Liver (tissue), 9 donors: Measurements from ENCODE around the gene DNAH17. TPM values are rescaled to one million over a fixed set of nuclear protein-coding genes. Genes with fewer than 3 reads are reported as not detected.

Source experiments
- DNase-seq: peaks from one replicate; pipeline ENCODE4 v3.0.0-alpha.2; 2017; ENCODE audit warnings: low spot score
- H3K27ac ChIP-seq, 2 donors: one replicate each; pipeline ENCODE4 v1.7.0; 2013; ENCODE audit warnings: inconsistent platforms in 2 of 2, low read length in 2 of 2, control low read depth in 1 of 2, low read depth in 1 of 2, mild to moderate bottlenecking in 1 of 2
- H3K27me3 ChIP-seq, 4 donors: one replicate each; pipeline versions ENCODE4 v1.6.1 to v1.7.0; 2013; ENCODE audit warnings: low read length in 3 of 4, inconsistent platforms in 1 of 4, mild to moderate bottlenecking in 1 of 4, moderate library complexity in 1 of 4; ENCODE audit not compliant: control insufficient read depth in 4 of 4, insufficient read depth in 4 of 4
- H3K36me3 ChIP-seq, 4 donors: one replicate each; pipeline versions ENCODE4 v1.6.1 to v1.7.0; 2013; ENCODE audit warnings: low read length in 3 of 4, mild to moderate bottlenecking in 3 of 4, low read depth in 1 of 4, moderate library complexity in 1 of 4; ENCODE audit not compliant: control insufficient read depth in 4 of 4, insufficient read depth in 3 of 4
- H3K4me1 ChIP-seq, 4 donors: one replicate each; pipeline versions ENCODE4 v1.6.1 to v1.7.0; 2013; ENCODE audit warnings: low read length in 3 of 4, mild to moderate bottlenecking in 3 of 4, moderate library complexity in 1 of 4; ENCODE audit not compliant: control insufficient read depth in 4 of 4, insufficient read depth in 4 of 4
- H3K4me3 ChIP-seq, 3 donors: one replicate each; pipeline versions ENCODE4 v1.6.1 to v1.7.0; 2013; ENCODE audit warnings: low read length in 3 of 3, control low read depth in 1 of 3, low read depth in 1 of 3, mild to moderate bottlenecking in 1 of 3
- H3K9ac ChIP-seq, 2 donors: one replicate each; pipeline ENCODE4 v1.7.0; 2013; ENCODE audit warnings: low read length in 2 of 2, mild to moderate bottlenecking in 2 of 2, moderate library complexity in 2 of 2, control low read depth in 1 of 2, low read depth in 1 of 2
- H3K9me3 ChIP-seq, 4 donors: one replicate each; pipeline versions ENCODE4 v1.6.1 to v1.7.0; 2013; ENCODE audit warnings: low read length in 3 of 4; ENCODE audit not compliant: control insufficient read depth in 4 of 4
- EGR1 ChIP-seq, 2 donors: IDR thresholded peaks; 2 replicates each; pipeline ENCODE4 v1.6.1; 2016 to 2018; ENCODE audit warnings: antibody characterized with exemption in 2 of 2, low read depth in 2 of 2
- FOXA2 ChIP-seq: IDR thresholded peaks from 2 replicates; pipeline ENCODE4 v1.6.1; 2016; ENCODE audit warnings: antibody characterized with exemption
- GABPA ChIP-seq, 2 donors: IDR thresholded peaks in 1 of 2; conservative IDR thresholded peaks in 1 of 2; 2 replicates each; pipeline ENCODE4 v1.6.1; 2016; ENCODE audit warnings: antibody characterized with exemption in 2 of 2, mild to moderate bottlenecking in 1 of 2, moderate library complexity in 1 of 2
- HNF4A ChIP-seq, 2 donors: conservative IDR thresholded peaks; 2 replicates each; pipeline ENCODE4 v1.6.1; 2016; ENCODE audit warnings: antibody characterized with exemption in 2 of 2, mild to moderate bottlenecking in 2 of 2
- HNF4G ChIP-seq: IDR thresholded peaks from 2 replicates; pipeline ENCODE4 v1.6.1; 2016; ENCODE audit warnings: antibody characterized with exemption
- JUND ChIP-seq, 2 donors: IDR thresholded peaks; 2 replicates each; pipeline ENCODE4 v1.6.1; 2016; ENCODE audit warnings: antibody characterized with exemption in 2 of 2
- RAD21 ChIP-seq, 2 donors: IDR thresholded peaks; 2 replicates each; pipeline ENCODE4 v1.6.1; 2016; ENCODE audit warnings: antibody characterized with exemption in 2 of 2, mild to moderate bottlenecking in 2 of 2
- RXRA ChIP-seq, 2 donors: IDR thresholded peaks; 2 replicates each; pipeline ENCODE4 v1.6.1; 2017 to 2018; ENCODE audit warnings: antibody characterized with exemption in 2 of 2, mild to moderate bottlenecking in 1 of 2
- YY1 ChIP-seq: IDR thresholded peaks from 2 replicates; pipeline ENCODE4 v1.6.1; 2016; ENCODE audit warnings: antibody characterized with exemption, mild to moderate bottlenecking
- WGBS: extraction: QIAGEN DNeasy Blood & Tissue Kit; methylation state at CpG from one replicate; pipeline ENCODE4 v1.1.7; 2013; 5-methylcytosine and 5-hydroxymethylcytosine counted together
- polyA plus RNA-seq, 2 donors: library from polyadenylated mRNA; stranded (reverse) in 1 of 2; unstranded in 1 of 2; fragments of 200-250 nt in 1 of 2; fragments of >200 nt in 1 of 2; fragmentation: Nextera tagmentation in 1 of 2; extraction: Ambion mirVana in 1 of 2; gene quantifications; one replicate each; pipeline versions ENCODE4 v1.2.1 to v1.2.3, GENCODE V29; 2013 to 2015
- total RNA-seq, 2 donors: library from RNA; depleted of rRNA; stranded (reverse); fragments of >200 nt; gene quantifications; one replicate each; pipeline ENCODE4 v1.2.3, GENCODE V29; 2014
- TF ChIP-seq, protein P1 (sequence below): IDR thresholded peaks from 2 replicates; pipeline ENCODE4 v1.6.1; 2016; ENCODE audit warnings: antibody characterized with exemption, mild to moderate bottlenecking
- TF ChIP-seq, protein P2 (sequence below): IDR thresholded peaks from 2 replicates; pipeline ENCODE4 v1.6.1; 2016; ENCODE audit warnings: antibody characterized with exemption
- TF ChIP-seq, protein P3 (sequence below): IDR thresholded peaks from 2 replicates; pipeline ENCODE4 v1.6.1; 2016; ENCODE audit warnings: antibody characterized with exemption
- TF ChIP-seq, protein P4 (sequence below): IDR thresholded peaks from 2 replicates; pipeline ENCODE4 v1.6.1; 2016; ENCODE audit warnings: antibody characterized with exemption
- TF ChIP-seq, protein P5 (sequence below): fragments of 150-350 bp; IDR thresholded peaks from 2 replicates; pipeline ENCODE4 v1.5.1; 2017; ENCODE audit warnings: improper control_type of control experiment, low read depth, low read length; ENCODE audit not compliant: missing input control
- donor health status: healthy.
- donor health status: healthy.
- donor health status: healthy.
- donor health status: healthy.
- donor health status: healthy.

The DNAH17 gene
- total and polyA plus RNA-seq, 4 donors: 0.09 to 0.79 TPM; not detected in 2

DNA sequence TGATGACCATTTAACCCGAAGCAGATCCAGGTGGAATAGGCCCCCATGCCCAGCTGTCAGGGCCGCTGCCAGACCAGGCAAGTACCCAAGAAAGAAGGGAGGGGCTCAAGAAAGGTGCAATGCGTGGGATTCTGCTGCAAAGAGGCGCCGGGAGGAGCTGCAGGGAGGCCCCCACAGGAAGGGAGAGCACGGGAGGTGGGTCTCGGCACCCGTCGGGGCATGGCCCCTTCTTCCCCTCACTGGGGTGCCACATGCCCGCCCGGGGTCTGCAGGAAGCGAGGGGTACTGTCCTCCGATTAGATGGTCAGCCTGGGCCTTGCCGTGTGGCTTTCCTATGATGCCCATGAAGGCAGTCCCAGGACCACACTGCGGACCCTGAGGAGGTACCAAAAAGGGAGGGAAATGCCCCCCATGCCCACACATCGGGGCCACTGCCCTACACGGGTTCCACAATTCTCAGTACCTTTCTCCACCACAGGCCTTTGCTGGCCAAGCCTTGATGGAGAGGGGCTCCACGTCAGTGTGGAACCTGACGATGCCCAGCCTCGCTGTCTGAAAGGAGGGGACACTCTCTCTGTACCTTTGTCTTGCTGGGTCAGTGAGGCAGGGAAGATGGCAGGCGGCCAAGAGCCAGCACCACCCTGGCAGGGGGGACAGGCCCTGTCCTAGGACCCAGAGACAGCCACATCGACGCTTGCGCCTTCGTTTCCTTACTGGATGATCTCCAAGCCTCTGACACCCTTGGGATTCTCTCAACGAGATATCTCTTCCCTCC lies 45.5 kb upstream of the DNAH17 start:
- Histone ChIP-seq H3K9ac (no peak overlapping the region), H3K4me3 (no peak overlapping the region), H3K9me3 (no peaks in the 10 kb centered on the region), H3K4me1 (no peaks in the 10 kb centered on the region), H3K27me3 (no peaks in the 10 kb centered on the region), H3K27ac (no peak overlapping the region), H3K36me3 (no peaks in the 10 kb centered on the region)
- WGBS: 91% methylated on average over 26 of the region's 26 CpGs
- TF ChIP-seq RAD21 (IDR thresholded peaks at IDR 0.05) (no peak), FOXA2 (no peak), JUND (IDR thresholded peaks at IDR 0.05) (no peak), HNF4G (no peak), RXRA (IDR thresholded peaks at IDR 0.05) (no peak), HNF4A (conservative IDR thresholded peaks at IDR 0.05) (no peak), GABPA (IDR thresholded peaks at IDR 0.05 in 1 of 2, conservative IDR thresholded peaks at IDR 0.05 in 1 of 2) (no peak), EGR1 (IDR thresholded peaks at IDR 0.05; ENCODE audit: low read depth in 2 of 2) (no peak), YY1 (no peak)
- TF ChIP-seq, protein P1, sequence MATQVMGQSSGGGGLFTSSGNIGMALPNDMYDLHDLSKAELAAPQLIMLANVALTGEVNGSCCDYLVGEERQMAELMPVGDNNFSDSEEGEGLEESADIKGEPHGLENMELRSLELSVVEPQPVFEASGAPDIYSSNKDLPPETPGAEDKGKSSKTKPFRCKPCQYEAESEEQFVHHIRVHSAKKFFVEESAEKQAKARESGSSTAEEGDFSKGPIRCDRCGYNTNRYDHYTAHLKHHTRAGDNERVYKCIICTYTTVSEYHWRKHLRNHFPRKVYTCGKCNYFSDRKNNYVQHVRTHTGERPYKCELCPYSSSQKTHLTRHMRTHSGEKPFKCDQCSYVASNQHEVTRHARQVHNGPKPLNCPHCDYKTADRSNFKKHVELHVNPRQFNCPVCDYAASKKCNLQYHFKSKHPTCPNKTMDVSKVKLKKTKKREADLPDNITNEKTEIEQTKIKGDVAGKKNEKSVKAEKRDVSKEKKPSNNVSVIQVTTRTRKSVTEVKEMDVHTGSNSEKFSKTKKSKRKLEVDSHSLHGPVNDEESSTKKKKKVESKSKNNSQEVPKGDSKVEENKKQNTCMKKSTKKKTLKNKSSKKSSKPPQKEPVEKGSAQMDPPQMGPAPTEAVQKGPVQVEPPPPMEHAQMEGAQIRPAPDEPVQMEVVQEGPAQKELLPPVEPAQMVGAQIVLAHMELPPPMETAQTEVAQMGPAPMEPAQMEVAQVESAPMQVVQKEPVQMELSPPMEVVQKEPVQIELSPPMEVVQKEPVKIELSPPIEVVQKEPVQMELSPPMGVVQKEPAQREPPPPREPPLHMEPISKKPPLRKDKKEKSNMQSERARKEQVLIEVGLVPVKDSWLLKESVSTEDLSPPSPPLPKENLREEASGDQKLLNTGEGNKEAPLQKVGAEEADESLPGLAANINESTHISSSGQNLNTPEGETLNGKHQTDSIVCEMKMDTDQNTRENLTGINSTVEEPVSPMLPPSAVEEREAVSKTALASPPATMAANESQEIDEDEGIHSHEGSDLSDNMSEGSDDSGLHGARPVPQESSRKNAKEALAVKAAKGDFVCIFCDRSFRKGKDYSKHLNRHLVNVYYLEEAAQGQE: no peak
- TF ChIP-seq, protein P2, sequence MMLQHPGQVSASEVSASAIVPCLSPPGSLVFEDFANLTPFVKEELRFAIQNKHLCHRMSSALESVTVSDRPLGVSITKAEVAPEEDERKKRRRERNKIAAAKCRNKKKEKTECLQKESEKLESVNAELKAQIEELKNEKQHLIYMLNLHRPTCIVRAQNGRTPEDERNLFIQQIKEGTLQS: no peak
- TF ChIP-seq, protein P3, sequence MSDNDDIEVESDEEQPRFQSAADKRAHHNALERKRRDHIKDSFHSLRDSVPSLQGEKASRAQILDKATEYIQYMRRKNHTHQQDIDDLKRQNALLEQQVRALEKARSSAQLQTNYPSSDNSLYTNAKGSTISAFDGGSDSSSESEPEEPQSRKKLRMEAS: no peak
- TF ChIP-seq, protein P4, sequence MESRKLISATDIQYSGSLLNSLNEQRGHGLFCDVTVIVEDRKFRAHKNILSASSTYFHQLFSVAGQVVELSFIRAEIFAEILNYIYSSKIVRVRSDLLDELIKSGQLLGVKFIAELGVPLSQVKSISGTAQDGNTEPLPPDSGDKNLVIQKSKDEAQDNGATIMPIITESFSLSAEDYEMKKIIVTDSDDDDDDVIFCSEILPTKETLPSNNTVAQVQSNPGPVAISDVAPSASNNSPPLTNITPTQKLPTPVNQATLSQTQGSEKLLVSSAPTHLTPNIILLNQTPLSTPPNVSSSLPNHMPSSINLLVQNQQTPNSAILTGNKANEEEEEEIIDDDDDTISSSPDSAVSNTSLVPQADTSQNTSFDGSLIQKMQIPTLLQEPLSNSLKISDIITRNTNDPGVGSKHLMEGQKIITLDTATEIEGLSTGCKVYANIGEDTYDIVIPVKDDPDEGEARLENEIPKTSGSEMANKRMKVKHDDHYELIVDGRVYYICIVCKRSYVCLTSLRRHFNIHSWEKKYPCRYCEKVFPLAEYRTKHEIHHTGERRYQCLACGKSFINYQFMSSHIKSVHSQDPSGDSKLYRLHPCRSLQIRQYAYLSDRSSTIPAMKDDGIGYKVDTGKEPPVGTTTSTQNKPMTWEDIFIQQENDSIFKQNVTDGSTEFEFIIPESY: no peak
- TF ChIP-seq, protein P5, sequence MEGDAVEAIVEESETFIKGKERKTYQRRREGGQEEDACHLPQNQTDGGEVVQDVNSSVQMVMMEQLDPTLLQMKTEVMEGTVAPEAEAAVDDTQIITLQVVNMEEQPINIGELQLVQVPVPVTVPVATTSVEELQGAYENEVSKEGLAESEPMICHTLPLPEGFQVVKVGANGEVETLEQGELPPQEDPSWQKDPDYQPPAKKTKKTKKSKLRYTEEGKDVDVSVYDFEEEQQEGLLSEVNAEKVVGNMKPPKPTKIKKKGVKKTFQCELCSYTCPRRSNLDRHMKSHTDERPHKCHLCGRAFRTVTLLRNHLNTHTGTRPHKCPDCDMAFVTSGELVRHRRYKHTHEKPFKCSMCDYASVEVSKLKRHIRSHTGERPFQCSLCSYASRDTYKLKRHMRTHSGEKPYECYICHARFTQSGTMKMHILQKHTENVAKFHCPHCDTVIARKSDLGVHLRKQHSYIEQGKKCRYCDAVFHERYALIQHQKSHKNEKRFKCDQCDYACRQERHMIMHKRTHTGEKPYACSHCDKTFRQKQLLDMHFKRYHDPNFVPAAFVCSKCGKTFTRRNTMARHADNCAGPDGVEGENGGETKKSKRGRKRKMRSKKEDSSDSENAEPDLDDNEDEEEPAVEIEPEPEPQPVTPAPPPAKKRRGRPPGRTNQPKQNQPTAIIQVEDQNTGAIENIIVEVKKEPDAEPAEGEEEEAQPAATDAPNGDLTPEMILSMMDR: no peak
- DNase-seq: no peak
